NCI-H1105 (cell line): Measurements from ENCODE around the gene AMZ1.
"Not testable (repeated sequence)": the region's sequence is repeated elsewhere in the genome, so short reads cannot be mapped to it uniquely, and the experiment has no call there.

Source experiments
- DNase-seq: peaks from one replicate; lab custom pipeline; 2025; lab: John Stamatoyannopoulos, UW

Gene AMZ1

GRCh38 chr7:2711895-2712675, 24.1 kb downstream of the AMZ1 start:
- DNase-seq: no peak

GRCh38 chr7:2713370-2713769, 25.4 kb downstream of the AMZ1 start:
- no peak for DNase-seq

- DNase-seq: no peak
These were observed 26.0 kb downstream of the AMZ1 start for GRCh38 chr7:2713978-2714377.

GRCh38 chr7:2714636-2715035, 26.6 kb downstream of the AMZ1 start:
- no peak for DNase-seq

- DNase-seq: no peak
These were observed 27.6 kb downstream of the AMZ1 start for GRCh38 chr7:2715341-2716231.

- DNase-seq: no peak
These were observed 28.5 kb downstream of the AMZ1 start for GRCh38 chr7:2716488-2716887.

- DNase-seq: no peak
These were observed 28.9 kb downstream of the AMZ1 start for GRCh38 chr7:2716906-2717292.

GRCh38 chr7:2717293-2718261, 29.6 kb downstream of the AMZ1 start:
- no peak for DNase-seq

- no peak for DNase-seq
These were observed 30.4 kb downstream of the AMZ1 start for GRCh38 chr7:2718296-2718965.

GRCh38 chr7:2719007-2719406, 31.0 kb downstream of the AMZ1 start:
- no peak for DNase-seq

GRCh38 chr7:2720024-2720423, 32.0 kb downstream of the AMZ1 start:
- no peak for DNase-seq

GRCh38 chr7:2721842-2722241, 33.8 kb downstream of the AMZ1 start:
- no peak for DNase-seq

GRCh38 chr7:2722591-2722990, 34.6 kb downstream of the AMZ1 start:
- no peak for DNase-seq

GRCh38 chr7:2723138-2723850, 35.3 kb downstream of the AMZ1 start:
- DNase-seq: no peak

- not testable (repeated sequence) for DNase-seq
These were observed 36.0 kb downstream of the AMZ1 start for GRCh38 chr7:2724036-2724435.

- no peak for DNase-seq
These were observed 36.6 kb downstream of the AMZ1 start for GRCh38 chr7:2724453-2725177.

- DNase-seq: no peak
These were observed 37.4 kb downstream of the AMZ1 start for GRCh38 chr7:2725178-2726105.

- DNase-seq: no peak
These were observed 38.5 kb downstream of the AMZ1 start for GRCh38 chr7:2726316-2727018.
